ENCODE results near the gene ANKRD40CL.
"Not testable (repeated sequence)": the region's sequence is repeated elsewhere in the genome, so short reads cannot be mapped to it uniquely, and the experiment has no call there.

Gene ANKRD40CL

GRCh38 chr17:50767446-50767845 is at the start of gene ANKRD40CL:
TSS of gene ANKRD40CL (minus strand) at chr17:50767518. CDS start at chr17:50766913, 605 bp downstream.
- DNase-seq: no peak

GRCh38 chr17:50816271-50816670 is 49.0 kb upstream of the ANKRD40CL start:
- no peak for DNase-seq

- no peak for DNase-seq
Observed at GRCh38 chr17:50815400-50815799, 48.1 kb upstream of the ANKRD40CL start.

GRCh38 chr17:50813583-50813982 is 46.3 kb upstream of the ANKRD40CL start:
- DNase-seq: no peak

GRCh38 chr17:50808888-50809287 is 41.6 kb upstream of the ANKRD40CL start:
- DNase-seq: no peak

GRCh38 chr17:50808413-50808812 is 41.1 kb upstream of the ANKRD40CL start:
- DNase-seq: no peak

GRCh38 chr17:50807675-50808074 is 40.4 kb upstream of the ANKRD40CL start:
- no peak for DNase-seq

- no peak for DNase-seq
Observed at GRCh38 chr17:50807009-50807408, 39.7 kb upstream of the ANKRD40CL start.

- DNase-seq: no peak
Observed at GRCh38 chr17:50806141-50806643, 38.9 kb upstream of the ANKRD40CL start.

GRCh38 chr17:50805486-50805885 is 38.2 kb upstream of the ANKRD40CL start:
- no peak for DNase-seq

- not testable (repeated sequence) for DNase-seq
Observed at GRCh38 chr17:50804749-50805475, 37.6 kb upstream of the ANKRD40CL start.

GRCh38 chr17:50803676-50804075 is 36.4 kb upstream of the ANKRD40CL start:
- no peak for DNase-seq

- no peak for DNase-seq
Observed at GRCh38 chr17:50802609-50803571, 35.6 kb upstream of the ANKRD40CL start.

- no peak for DNase-seq
Observed at GRCh38 chr17:50800196-50800700, 32.9 kb upstream of the ANKRD40CL start.

- DNase-seq: no peak
Observed at GRCh38 chr17:50799582-50799981, 32.3 kb upstream of the ANKRD40CL start.

GRCh38 chr17:50798424-50799288 is 31.3 kb upstream of the ANKRD40CL start:
- DNase-seq: no peak

GRCh38 chr17:50797135-50797810 is 30.0 kb upstream of the ANKRD40CL start:
- DNase-seq: no peak

GRCh38 chr17:50794361-50794760 is 27.0 kb upstream of the ANKRD40CL start:
- no peak for DNase-seq

- DNase-seq: no peak
Observed at GRCh38 chr17:50793007-50793406, 25.7 kb upstream of the ANKRD40CL start.

- no peak for DNase-seq
Observed at GRCh38 chr17:50792132-50792531, 24.8 kb upstream of the ANKRD40CL start.

GRCh38 chr17:50790618-50791017 is 23.3 kb upstream of the ANKRD40CL start:
- no peak for DNase-seq

GRCh38 chr17:50787106-50787505 is 19.8 kb upstream of the ANKRD40CL start:
- no peak for DNase-seq
